GM18868 (cell line): ENCODE measurements around the gene SEC14L2.
"Not testable (repeated sequence)": the region's sequence is repeated elsewhere in the genome, so short reads cannot be mapped to it uniquely, and the experiment has no call there.

Experiments used
- ATAC-seq: cut with Tn5 transposase; IDR thresholded peaks from one replicate; pipeline ENCODE4 v1.9.1; 2021; ENCODE audit warnings: mild to moderate bottlenecking, moderate library complexity; ENCODE audit not compliant: unreplicated experiment

SEC14L2 gene

DNA sequence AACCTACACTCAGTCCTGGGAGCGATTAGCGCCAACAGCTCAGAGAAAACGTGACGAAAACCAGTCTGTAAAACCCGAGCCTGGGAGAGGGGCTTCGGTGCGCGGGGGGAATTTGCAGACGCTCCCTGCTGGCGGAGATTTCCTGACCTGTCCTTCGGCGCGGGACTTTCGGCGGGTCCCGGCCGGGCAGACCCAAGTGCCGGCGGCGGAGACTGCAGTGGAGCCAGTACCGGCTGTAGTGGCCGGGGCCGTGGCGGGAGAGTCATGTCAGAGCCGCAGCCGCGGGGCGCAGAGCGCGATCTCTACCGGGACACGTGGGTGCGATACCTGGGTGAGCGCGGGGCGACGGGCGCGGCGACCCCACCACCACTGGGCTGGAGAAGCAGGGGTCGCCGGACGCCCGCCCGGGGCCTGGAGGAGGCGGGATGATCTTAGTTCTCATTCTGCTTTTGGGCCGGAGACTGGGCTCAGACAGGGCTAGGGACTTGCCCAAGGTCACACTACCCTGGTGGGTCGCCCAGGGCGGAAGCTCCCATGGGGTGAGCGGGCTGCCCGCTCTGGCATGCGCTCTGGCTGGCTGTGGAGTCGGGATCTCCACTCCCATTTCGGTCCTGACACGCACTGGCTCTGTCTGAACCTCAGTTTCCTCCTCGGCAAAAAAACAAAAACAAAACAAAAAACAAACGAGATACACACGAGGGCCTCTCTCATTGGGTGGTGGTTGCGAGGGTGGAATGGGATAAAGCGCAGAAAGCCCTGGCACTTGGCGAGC is 29.0 kb downstream of the SEC14L2 start, which contains the start of gene MTFP1:
MTFP1 (plus strand) TSS at position 153 of the 772 bp plus-strand sequence; CDS start at position 265, 112 bp downstream.
- ATAC-seq: no peak

DNA sequence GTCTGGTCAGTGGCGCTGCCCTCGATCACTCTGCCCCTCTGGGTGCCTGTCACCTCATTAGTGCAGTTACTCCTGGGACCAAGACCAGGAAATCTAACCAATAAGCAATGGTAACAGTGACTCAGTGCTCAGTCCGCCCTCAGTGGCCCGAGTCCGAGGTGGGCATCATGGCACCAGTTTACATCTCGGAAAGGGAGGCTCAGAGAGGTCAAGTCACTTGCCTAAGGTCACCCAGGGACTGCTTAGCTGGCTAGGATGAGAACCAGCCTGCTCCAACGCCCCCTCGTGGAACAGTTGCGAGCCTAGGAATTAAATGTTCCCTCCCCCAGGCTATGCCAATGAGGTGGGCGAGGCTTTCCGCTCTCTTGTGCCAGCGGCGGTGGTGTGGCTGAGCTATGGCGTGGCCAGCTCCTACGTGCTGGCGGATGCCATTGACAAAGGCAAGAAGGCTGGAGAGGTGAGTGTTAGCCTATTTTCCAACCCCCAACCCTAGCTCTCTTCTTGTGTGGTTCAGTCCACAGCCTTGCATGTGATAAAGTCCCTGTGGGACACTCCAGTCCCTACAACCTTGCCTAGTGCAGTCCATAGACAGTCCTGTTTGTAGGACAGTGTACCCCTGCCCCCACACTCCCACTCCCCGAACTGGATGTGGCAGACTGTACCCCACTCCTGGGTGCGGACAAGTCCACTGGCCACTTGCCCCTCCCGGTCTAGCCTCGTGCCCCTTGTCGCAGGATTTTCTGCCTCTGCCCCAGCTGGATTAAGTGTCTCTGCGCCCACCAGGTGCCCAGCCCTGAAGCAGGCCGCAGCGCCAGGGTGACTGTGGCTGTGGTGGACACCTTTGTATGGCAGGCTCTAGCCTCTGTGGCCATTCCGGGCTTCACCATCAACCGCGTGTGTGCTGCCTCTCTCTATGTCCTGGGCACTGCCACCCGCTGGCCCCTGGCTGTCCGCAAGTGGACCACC is 29.9 kb downstream of the SEC14L2 start:
- no peak for ATAC-seq

DNA sequence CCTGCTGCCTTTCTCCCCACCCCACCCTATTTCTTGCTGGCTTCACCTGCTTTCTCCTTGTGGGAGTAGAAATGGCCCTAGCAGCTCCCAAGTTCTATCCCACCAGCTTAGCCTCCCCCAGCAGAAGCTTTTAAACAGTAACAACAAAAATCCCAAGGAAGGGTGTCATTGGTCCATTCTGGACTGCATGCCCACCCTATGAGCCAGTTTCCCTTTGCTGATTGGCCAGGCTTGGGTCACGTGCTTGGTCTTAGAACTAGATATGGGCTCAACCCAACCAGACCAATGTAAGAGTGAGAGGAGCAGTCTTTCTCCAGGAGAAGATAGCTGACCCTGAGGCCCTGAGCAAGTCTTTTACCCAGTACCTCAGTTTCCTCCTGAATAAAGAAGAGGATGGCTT is 31.1 kb downstream of the SEC14L2 start:
- no peak for ATAC-seq

DNA sequence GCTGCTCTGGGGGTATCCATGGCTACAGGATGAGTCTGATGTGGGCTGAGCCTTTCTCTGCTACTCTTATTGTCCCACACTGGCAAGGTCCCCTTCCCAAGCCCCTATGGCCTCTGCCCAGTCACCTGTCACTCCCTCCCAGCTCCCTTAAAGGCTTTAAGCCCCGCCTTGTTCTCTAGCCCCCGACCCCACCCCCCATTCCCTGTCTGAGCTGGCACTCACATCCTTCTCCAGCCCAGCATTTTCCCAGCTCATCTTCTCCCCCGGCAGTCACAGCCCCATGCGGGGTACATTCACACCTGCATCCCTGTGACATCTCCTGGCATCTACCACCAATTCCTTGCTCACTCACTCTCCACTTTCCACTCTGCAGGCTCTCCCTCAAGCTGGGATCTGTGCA is 33.1 kb downstream of the SEC14L2 start:
- ATAC-seq: no peak

DNA sequence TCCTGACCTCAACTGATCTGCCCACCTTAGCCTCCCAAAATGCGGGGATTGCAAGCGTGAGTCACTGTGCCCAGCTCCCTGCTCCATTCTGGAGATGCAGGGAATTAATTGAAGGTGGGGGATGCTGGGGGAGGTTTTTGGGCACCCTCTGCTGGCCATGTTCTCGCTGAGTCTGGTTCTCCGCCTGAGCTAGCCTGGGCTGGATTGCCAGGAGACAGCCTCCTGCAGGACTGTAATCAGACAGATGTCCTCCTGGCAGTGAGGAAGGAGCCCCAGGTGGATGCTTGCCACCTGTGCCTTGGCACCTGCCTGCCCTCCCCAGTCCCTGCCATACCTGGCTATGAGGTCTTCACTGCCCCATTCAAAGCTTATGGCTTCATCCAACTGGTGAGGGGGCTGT is 34.1 kb downstream of the SEC14L2 start:
- ATAC-seq: no peak

DNA sequence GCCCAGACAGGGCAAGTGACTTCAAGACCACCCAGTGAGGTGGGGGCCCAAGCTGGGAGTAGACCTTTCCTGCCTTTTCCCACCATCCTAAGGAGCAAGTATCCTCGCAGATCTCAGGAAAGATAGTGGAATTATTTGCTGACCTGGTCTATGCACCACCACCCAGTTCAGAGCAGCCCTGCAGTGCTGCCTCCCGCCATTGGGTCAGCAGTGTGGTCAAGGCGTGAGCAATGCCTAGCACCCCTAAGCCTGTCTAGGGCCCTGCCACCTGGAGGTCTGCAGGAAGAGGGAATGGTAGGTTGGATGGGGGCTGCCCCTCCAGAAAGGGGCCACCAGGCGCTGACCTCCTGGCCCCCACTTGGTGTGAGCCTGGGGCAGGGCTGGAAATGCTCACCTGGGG is 35.3 kb downstream of the SEC14L2 start:
- ATAC-seq: no peak

DNA sequence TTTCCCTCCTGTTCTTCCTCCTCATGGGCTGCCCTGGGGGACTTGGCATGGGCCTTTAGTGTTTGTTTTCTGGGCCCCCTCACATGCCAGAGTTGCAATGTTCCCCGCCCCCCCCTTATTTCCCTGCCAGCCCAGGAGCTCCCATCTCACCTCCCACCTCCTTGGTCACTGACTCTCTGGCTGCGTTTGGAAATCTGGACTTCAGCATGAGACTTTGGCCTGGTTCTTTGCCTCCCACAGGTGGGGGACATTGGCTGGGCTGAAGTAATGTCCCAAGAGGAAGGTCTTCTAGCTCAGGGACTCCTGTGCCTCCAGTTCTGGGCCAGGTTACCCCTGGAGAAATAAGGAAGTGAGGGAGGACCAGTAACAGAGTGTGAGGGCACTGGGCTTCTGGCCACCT is 35.7 kb downstream of the SEC14L2 start:
- no peak for ATAC-seq

DNA sequence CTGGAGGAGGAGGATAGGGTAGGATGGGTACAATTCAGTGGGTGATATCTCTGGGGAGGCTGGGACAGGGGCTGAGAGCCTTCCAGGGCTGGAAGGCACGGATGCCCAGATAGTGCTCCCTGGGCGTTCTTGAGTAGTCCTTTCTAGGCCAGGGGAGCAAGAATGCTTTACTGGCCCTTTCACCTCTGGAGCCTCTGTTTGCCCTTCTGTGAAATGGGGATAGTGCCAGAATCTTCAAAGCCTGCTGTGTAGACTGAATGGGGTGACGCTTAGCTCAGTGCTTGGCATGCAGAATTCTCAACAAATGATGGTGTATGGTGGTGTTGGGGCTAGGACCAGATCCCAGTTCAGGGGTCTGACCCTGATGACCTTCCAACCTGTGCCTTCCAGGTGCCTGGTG is 36.4 kb downstream of the SEC14L2 start:
- ATAC-seq: no peak

DNA sequence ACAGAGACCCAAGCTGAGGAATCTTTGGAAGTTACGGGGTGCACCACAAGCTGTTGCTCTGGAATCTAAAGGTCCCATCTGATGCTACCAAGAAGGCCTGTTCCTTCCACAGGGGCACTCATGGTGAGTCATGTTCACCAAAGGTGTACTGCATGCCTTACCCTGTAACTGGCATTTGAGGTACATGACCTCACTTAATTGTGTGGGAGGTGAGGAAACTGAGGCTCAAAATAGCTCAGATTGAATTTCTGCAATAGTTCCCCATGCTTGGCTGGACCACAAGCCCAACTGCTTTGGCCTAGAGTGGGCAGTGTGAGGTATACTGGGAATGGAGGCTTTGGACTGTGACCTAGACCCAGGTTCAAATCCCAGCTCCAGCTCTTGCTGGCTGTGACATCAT is 37.0 kb downstream of the SEC14L2 start:
- ATAC-seq: no peak

DNA sequence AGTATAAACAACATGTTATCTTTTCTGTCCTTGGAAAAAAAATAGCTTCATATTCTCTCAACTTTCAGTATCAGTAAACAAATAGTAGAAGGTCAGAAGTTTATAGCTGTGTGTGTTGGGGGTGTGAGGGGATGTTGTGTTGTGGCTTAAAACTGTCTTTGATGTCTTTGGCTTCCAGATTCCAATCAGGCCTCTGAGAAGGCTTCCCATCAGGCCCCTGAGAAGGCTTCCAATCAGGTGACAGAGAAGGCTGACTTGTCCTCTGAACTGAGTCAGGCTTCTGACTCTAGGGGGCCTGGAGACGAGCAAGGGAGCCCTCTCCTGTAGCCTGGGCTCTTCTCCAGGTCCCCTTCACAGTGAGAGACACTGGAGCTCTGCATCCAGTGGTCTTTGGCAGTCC is 38.0 kb downstream of the SEC14L2 start:
- no peak for ATAC-seq

DNA sequence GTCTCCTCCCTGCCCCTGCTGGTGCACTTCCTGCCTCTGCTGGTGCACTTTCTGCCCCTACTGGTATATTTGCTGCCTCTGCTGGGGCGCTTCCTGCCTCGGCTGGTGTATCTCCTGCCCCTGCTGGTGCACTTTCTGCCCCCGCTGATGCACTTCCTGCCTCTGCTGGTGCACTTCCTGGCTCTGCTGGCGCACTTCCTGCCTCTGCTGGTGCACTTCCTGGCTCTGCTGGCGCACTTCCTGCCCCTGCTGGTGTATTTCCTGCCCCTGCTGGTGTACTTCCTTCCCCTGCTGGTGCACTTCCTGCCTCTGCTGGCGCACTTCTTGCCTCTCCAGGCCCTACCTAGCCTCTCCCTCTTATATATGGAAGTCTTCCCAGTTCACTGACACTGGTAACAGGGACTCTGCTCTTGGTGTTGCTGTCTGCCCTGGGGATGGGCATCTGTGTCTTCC is 38.9 kb downstream of the SEC14L2 start:
- ATAC-seq: no peak

DNA sequence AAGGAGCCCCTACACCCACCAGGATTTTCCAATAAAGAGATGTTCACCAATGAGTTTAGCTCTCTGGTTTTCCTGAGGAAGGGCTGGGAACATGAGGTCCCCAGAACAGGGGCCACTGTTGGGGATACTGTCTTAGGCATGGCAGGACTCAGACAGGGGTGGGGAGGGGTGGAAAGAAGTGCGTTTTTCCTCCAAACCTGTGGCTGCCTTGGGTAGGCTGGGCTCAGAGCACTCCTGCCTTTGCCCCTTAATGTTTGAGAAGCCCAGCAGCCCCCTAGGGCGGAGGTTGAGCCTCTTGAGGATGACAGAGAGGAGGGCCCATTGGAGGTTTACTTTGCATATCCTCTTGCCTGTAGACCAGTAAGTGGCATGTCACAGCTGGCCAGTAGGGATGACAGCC is 39.4 kb downstream of the SEC14L2 start:
- no peak for ATAC-seq

DNA sequence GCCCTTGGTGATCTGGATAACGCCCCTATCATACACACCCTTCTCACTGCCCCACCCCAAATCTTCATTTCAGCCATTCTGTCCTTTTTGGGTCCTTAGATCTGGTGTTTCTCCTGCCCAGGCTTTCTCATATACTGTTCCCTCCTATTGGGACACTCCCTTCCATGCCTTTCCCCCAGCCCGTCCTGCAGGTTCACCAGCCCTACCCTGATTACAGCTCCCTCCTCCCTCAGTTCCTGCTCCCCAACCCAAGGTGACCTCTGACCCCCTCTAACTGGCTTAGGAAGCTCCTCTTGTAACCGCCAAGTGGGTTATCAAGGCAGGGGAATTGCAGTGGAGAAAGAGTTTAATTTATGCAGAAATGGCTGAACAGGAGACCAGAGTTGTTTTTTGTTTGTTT is 41.7 kb downstream of the SEC14L2 start:
- ATAC-seq: no peak

DNA sequence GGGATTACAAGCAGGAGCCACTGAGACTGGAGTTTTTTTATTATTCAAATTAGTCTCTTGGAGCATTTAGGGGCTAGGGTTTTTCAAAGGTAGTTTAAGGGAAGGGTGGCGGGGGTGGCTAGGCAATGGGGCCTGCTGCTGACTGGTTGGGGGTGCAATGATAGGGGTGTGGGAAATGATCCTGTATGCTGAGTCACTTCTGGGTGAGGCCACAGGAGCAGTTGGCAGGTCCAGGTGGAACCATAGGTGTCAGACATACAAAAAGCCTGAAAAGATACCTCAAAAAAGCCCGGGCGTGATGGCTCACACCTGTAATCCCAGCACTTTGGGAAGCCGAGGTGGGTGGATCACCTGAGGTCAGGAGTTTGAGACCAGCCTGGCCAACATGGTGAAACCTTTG is 42.4 kb downstream of the SEC14L2 start:
- ATAC-seq: no peak

DNA sequence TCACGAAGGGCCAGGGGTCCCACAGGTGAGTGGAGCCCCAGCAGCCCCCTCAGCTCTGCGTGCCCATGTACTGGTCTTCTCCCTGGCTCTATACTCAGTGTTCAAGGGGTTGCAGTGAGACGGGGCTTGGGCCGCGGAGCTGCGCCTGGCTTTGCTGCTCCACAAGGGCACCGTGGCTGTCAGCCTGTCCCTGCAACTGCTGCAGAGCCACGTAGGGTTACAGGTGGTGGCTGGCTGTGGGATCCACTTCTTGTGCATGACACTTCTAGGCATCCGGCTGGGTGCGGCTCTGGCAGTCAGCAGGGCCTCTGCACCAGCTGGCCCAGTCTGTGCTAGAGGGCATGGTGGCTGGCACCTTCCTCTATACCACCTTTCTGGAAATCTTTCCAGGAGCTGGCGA is 43.0 kb downstream of the SEC14L2 start:
- no peak for ATAC-seq

DNA sequence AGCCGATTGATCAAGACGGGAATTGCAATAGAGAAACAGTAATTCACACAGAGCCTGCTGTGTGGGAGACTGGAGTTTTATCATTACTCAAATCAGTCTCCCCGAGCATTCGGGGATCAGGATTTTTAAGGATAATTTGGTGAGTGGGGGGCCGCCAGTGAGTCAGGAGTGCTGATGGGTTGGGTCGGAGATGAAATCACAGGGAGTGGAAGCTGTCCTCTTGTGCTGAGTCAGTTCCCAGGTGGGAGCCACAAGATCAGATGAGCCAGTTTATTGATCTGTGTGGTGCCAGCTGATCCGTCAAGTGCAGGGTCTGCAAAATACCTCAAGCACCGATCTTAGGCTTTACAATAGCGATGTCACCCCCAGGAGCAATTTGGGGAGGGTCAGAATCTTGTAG is 44.3 kb downstream of the SEC14L2 start:
- no peak for ATAC-seq

DNA sequence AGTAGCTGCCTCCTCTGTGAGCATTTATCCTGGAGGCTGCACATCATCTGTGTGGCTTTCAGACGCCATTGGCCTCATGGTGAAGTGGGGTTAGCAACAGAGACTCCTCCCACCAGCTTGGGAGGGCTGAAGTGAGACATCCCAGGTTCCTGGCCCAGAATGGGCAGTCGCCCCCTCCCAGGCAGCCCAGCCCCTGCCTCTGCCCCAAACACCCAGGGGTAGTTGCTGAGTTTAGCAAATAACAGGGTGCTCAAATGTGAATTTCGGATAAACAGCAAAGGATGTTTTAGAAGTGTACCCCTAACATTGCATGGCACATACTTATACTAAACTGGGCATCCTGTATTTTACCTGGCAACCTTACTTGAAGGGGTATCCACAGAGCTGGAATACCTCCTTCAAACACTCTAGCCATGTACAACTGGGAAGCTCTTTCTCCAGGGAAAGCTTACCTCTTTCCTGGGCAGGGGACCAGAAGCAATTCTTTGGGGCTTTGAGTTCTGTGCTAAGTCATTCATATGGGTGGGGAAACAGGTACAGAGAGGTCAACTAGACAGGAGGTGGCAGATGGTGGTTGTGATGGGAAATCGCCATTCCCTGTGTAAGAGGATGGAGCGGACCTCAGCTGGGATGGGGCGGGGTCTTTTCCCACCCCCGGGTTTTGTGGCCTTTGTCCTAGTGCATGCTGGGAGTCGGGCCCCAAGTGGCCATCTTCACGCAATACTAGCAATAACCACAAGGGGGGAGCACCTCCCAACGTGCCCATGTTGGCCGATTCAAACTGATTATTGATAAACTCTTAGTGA is 48.0 kb downstream of the SEC14L2 start:
- ATAC-seq: no peak

DNA sequence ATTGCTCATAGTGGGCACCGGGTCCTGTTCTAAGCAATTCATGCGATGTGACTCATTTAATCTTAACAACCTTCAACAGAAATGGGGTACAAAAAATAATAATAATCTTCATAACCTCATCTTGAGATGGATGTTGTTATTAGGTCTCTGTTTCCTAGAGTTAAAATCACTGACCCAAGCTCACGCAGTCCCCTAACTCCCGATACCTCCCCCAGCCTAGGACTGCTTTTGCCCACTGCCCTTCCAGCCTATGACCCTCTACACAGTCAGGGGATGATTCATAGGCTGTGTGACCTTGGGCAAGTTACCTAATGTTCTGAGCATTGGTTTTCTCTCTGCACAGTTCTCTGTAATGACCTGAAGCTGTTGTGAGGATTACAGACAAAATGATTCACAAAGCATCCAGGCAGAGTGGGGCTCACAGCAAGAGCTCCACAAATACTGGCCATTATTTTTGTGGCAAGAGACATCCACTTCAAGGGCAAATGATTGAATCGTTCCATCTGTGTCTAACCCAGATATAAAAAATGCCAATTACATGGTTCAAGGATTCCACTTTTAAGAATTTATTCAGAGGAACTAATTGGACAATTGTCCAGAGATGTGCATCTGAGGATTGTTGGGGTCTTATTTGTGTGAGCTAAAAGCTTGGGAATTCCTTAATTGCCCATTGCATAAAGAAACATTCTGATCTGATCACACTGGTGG is 48.8 kb downstream of the SEC14L2 start:
- ATAC-seq: no peak

DNA sequence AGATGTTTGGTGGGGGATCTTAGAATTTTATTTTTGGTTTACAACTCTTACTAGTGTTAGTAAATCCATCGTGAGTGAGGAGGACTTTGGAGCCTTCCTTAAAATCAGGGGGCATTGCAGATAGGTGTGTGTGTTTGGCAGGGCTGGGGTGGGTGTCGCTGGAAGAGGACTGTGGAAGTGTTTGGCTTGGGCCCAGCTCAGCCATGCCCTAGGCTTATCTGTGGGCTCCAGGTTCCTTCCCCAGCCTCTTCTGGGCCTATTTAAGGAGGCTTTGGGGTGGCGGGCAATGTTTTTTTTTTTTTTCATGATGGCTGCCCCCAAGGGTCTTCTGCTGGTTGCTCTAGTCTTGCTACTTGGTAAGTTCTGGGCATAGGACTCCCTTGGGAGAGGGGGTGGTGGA is 50.8 kb downstream of the SEC14L2 start:
- ATAC-seq: no peak

DNA sequence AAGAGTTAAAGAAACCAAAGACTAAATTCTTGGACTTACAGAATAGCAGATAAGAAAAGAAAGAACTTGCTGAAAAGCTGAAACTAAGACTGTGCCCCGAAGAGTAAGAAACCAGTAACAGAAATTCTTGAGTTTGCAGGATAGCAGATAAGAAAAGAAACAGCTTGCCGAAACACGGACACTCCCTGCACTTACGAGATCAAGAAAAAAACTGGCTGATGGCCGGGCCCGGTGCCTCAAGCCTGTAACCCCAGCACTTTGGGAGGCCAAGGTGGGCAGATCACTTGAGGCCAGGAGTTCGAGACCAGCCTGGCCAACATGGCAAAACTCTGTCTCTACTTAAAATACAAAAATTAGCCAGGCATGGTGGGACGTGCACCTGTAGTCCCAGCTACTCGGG is 54.7 kb downstream of the SEC14L2 start:
- ATAC-seq: not testable (repeated sequence)
